HepG2 (cell line): ENCODE measurements around the gene TUBA8. TPM values are rescaled to one million over a fixed set of nuclear protein-coding genes. Genes with fewer than 3 reads are reported as not detected.

Source experiments
- ATAC-seq: fragments of 200-7000 bp; cut with Tn5 transposase; 3 replicates; pipeline ENCODE4 v1.9.1; 2020; ENCODE audit warnings: mild to moderate bottlenecking, moderate library complexity
- BruUV-seq: library from RNA; stranded (reverse); fragments of 400-500 nt; replicated peaks from 2 replicates; lab custom pipeline; 2021; lab: Mats Ljungman, UMichigan
- CTCF ChIA-PET: fragments of 300-600 bp; formaldehyde crosslinking; extraction: SDS; loops from one replicate; lab custom pipeline; 2021; ENCODE audit warnings: low total read pairs, inconsistent platforms, low intra/inter-chr PET ratio; lab: Yijun Ruan, JAX
- POLR2A ChIA-PET: fragments of 350-600 bp; sonication (Branson Sonifier 250); formaldehyde crosslinking; loops from one replicate; lab custom pipeline; 2020; ENCODE audit warnings: antibody characterized with exemption, inconsistent platforms; lab: Yijun Ruan, JAX
- DNase-seq: peaks from one replicate; pipeline ENCODE4 v3.0.0-alpha.2; 2015; ENCODE audit warnings: low spot score
- FAIRE-seq: peaks from 3 replicates; lab custom pipeline; 2011; peaks lifted over from hg19 to GRCh38; lab: Jason Lieb, UNC
- H2AFZ ChIP-seq: one replicate; pipeline ENCODE4 v1.6.1; 2011; ENCODE audit warnings: low read length, inconsistent platforms
- H3K27ac ChIP-seq: fragments of 300-600 bp; 3 replicates; pipeline ENCODE4 v1.8.0; 2011; ENCODE audit warnings: mixed run types, mild to moderate bottlenecking, mixed read lengths, low read length, inconsistent platforms; ENCODE audit not compliant: insufficient read depth; ENCODE audit errors: extremely low read length
- H3K27me3 ChIP-seq, 2 experiments: fragments of 200-600 bp in 1 of 2; 2 replicates in 1 of 2; 3 replicates in 1 of 2; pipeline versions ENCODE4 v1.6.0 to v1.8.0; 2011; ENCODE audit warnings: low read length in 2 of 2, mild to moderate bottlenecking in 2 of 2, moderate library complexity in 2 of 2, inconsistent platforms in 1 of 2; ENCODE audit not compliant: insufficient read depth in 2 of 2, control insufficient read depth in 1 of 2
- H3K36me3 ChIP-seq, 2 experiments: fragments of 200-600 bp in 1 of 2; replicated peaks in 1 of 2; 2 replicates in 1 of 2; 3 replicates in 1 of 2; pipeline versions ENCODE4 v1.5.1 to v1.8.0; 2011; ENCODE audit warnings: low read length in 2 of 2, inconsistent platforms in 1 of 2; ENCODE audit not compliant: insufficient read depth in 2 of 2, control insufficient read depth in 1 of 2
- H3K4me1 ChIP-seq: 2 replicates; pipeline ENCODE4 v1.5.1; 2012; ENCODE audit warnings: low read length, inconsistent platforms; ENCODE audit not compliant: insufficient read depth
- H3K4me2 ChIP-seq: 2 replicates; pipeline ENCODE4 v1.6.0; 2011; ENCODE audit warnings: low read depth, low read length, inconsistent platforms
- H3K4me3 ChIP-seq, 3 experiments: fragments of 200-600 bp in 1 of 3; sonication (generic), shearing (Covaris generic) in 1 of 3; replicated peaks in 1 of 3; 2 replicates each; pipeline ENCODE4 v1.5.1; 2011 to 2016; ENCODE audit warnings: low read length in 3 of 3, inconsistent platforms in 2 of 3, low read depth in 2 of 3, mild to moderate bottlenecking in 2 of 3, control low read depth in 1 of 3, mixed read lengths in 1 of 3; ENCODE audit not compliant: insufficient read depth in 1 of 3
- H3K79me2 ChIP-seq: one replicate; pipeline ENCODE4 v1.6.1; 2011; ENCODE audit warnings: low read length, inconsistent platforms; ENCODE audit not compliant: insufficient read depth
- H3K9ac ChIP-seq: 2 replicates; pipeline ENCODE4 v1.6.0; 2011; ENCODE audit warnings: mild to moderate bottlenecking, low read depth, low read length, inconsistent platforms; ENCODE audit not compliant: insufficient read depth
- H3K9me3 ChIP-seq: 2 replicates; pipeline ENCODE4 v1.5.1; 2012; ENCODE audit warnings: mild to moderate bottlenecking, low read length
- H4K20me1 ChIP-seq: 2 replicates; pipeline ENCODE4 v1.6.0; 2011; ENCODE audit warnings: inconsistent platforms, mild to moderate bottlenecking, low read length, moderate library complexity; ENCODE audit not compliant: insufficient read depth
- ADNP ChIP-seq: sonication (generic); formaldehyde crosslinking; IDR thresholded peaks from 2 replicates; pipeline ENCODE4 v1.4.0; 2020; ENCODE audit warnings: missing genetic modification reagents
- ARID5B ChIP-seq: IDR thresholded peaks from 2 replicates; pipeline ENCODE4 v1.4.0; 2020; ENCODE audit warnings: mild to moderate bottlenecking, missing genetic modification reagents
- JUND ChIP-seq: sonication (generic); formaldehyde crosslinking; IDR thresholded peaks from 2 replicates; pipeline ENCODE4 v1.8.0; 2022; ENCODE audit warnings: mild to moderate bottlenecking, missing genetic modification reagents
- KDM2A ChIP-seq: sonication (generic); formaldehyde crosslinking; IDR thresholded peaks from 2 replicates; pipeline ENCODE4 v1.4.0; 2020; ENCODE audit warnings: low read depth, missing genetic modification reagents, borderline replicate concordance
- ZC3H13 ChIP-seq: sonication (generic); formaldehyde crosslinking; IDR thresholded peaks from 2 replicates; pipeline ENCODE4 v1.8.1; 2023; ENCODE audit warnings: mild to moderate bottlenecking, missing genetic modification reagents, moderate library complexity
- ZFP36L2 ChIP-seq: sonication (generic); formaldehyde crosslinking; IDR thresholded peaks from 2 replicates; pipeline ENCODE4 v1.4.0; 2020; ENCODE audit warnings: missing genetic modification reagents
- ZFP62 ChIP-seq: sonication (generic); formaldehyde crosslinking; IDR thresholded peaks from 2 replicates; pipeline ENCODE4 v1.4.0; 2020; ENCODE audit warnings: missing genetic modification reagents
- ZNF281 ChIP-seq: sonication (generic); formaldehyde crosslinking; IDR thresholded peaks from 2 replicates; pipeline ENCODE4 v1.4.0; 2020; ENCODE audit warnings: missing genetic modification reagents, borderline replicate concordance
- ZNF501 ChIP-seq: sonication (generic); formaldehyde crosslinking; IDR thresholded peaks from 2 replicates; pipeline ENCODE4 v1.5.1; 2020; ENCODE audit warnings: mild to moderate bottlenecking, moderate library complexity, missing genetic modification reagents
- WGBS: methylation state at CpG from one replicate; pipeline ENCODE4 v1.1.6; 2017; ENCODE audit warnings: low lambda C conversion rate; 5-methylcytosine and 5-hydroxymethylcytosine counted together
- in situ Hi-C: cut with HindIII; loops from 2 replicates; pipeline ENCODE4 v1.10.0; 2017; ENCODE audit warnings: low pct_unique_long_range_greater_than_20kb; ENCODE audit not compliant: extremely low pct_ligation_motif_present
- intact Hi-C: fragments of 100-400 bp; cut with micrococcal nuclease; formaldehyde crosslinking; loops from one replicate; pipeline ENCODE4 v1.10.0; 2022; ENCODE audit not compliant: unreplicated experiment
- polyA plus RNA-seq, 8 experiments: library from polyadenylated mRNA; depleted of rRNA in 3 of 8; stranded (reverse) in 7 of 8; unstranded in 1 of 8; fragments of >200 nt; fragmentation: Illumina TruSeq in 4 of 8; extraction: Trizol in 4 of 8; gene quantifications; 2 replicates each; pipeline versions ENCODE4 v1.2.1 to v1.2.3, GENCODE V29; 2011 to 2016; ENCODE audit warnings: low read depth in 4 of 8, missing spikeins in 1 of 8, mixed read lengths in 1 of 8; ENCODE audit not compliant: insufficient read depth in 1 of 8
- total RNA-seq, 5 experiments: library from RNA; depleted of rRNA; stranded (reverse); fragments of >200 nt; fragmentation: Illumina TruSeq; extraction: Trizol; gene quantifications; 2 replicates each; pipeline ENCODE4 v1.2.3, GENCODE V29; 2016; ENCODE audit warnings: low read depth in 1 of 5

TUBA8 gene
- total and polyA plus RNA-seq, 2 of the 13 experiments (the other 11 are each of a cell fraction or from before 2014, with no cell fraction given), result 0.35 to 0.69 TPM

DNA sequence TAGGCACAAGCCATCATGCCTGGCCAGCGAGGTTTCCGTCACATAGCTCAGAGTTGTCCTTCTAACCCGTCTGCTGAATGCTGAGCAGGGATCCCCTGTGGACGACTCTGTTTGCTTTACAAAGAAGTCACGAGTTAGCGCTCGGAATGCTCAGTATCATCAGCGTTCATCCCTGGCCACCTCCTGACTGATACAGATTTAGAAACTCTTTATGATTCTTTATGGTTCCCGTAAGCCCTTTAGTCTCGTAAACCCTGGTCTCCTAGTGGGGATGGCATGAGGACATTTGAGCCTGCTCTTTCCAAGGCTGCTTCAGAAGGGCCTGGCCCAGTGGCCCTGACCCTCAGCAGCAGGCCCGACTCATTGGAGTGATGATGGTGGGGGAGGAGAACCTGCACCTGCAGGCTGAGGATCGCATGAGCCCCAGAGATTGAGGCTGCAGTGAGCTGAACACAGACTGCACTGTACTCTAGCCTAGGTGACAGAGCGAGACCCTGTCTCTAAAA lies 23.2 kb upstream of the TUBA8 start:
- ChIA-PET POLR2A (no interaction called here), CTCF (no interaction called here)
- no TSS peak for BruUV-seq
- Histone ChIP-seq H3K27me3 (no peaks in the 10 kb centered on the region), H3K9me3 (no peaks in the 10 kb centered on the region), H4K20me1 (no peaks in the 10 kb centered on the region), H3K4me1 (peaks cover 28% of the 10 kb centered on the region), H3K4me3 (no peak overlapping the region), H3K4me2 (no peak overlapping the region), H3K36me3 (peaks cover 24 to 51% of the 10 kb centered on the region in 2 experiments), H2AFZ (no peak overlapping the region), H3K27ac (no peak overlapping the region), H3K79me2 (no peaks in the 10 kb centered on the region), H3K9ac (no peak overlapping the region)
- ATAC-seq (no peak), FAIRE-seq (no peak), DNase-seq (no peak)
- intact Hi-C loops (no loop called here), in situ Hi-C loops (no loop called here)
- over 99% methylated on average over 12 of the region's 13 CpGs for WGBS
- TF ChIP-seq ZC3H13 (no peak), ADNP (CRISPR knock-in tag) (no peak), JUND (CRISPR knock-in tag) (no peak), KDM2A (CRISPR knock-in tag) (no peak), ZNF501 (CRISPR knock-in tag) (no peak), ZFP36L2 (CRISPR knock-in tag) (no peak), ZFP62 (CRISPR knock-in tag) (no peak)

DNA sequence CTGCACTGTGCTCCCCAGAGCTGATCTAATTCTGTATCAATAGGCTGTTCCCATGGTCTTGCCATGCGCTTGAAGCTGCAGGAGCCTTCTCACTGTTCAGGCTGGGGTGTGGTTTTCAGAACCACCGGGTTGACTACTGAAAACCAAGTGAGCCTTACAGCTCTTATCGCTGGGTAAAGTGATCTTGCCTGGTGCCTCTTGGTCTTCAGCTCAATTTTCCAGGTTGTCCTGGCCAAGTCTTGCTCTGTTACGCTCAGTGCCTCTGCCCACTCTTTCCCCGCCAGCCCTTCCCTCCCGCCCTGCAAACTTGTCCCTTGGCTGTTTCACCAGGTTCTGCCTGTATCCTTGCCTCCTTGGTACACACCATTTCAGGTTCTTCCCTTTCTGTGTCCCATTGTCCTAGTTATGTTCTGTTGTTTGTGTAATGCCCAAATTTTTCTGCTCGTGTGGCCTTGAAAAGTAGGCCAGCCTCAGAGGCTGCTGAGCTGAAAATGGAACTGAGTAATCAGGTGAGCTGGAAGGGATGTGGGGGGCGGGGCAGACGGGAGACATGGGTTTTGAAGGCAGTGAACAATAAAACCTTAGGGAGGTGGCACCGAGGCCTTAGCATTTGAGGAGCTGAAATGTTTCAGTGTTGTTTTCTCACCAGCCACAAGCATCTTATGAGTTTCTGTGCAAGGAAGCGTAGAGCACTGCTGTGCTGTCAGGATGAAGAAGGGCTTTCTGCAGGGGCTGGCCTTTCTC lies 21.6 kb upstream of the TUBA8 start:
- no peaks in the 10 kb centered on the region for H4K20me1 ChIP-seq
- WGBS, result 87% methylated on average over 9 of the region's 11 CpGs
- in situ Hi-C loops, result no loop called here
- POLR2A ChIA-PET, result interaction anchor here (0.9 to 1.7 kb wide), 4 partner anchors 11 to 61 kb away, joined by 3 to 17 read pairs (median 3); partner anchors contain the start of genes PEX26 and USP18
- H3K4me3 ChIP-seq, result no peak overlapping the region
- H3K4me2 ChIP-seq, result no peak overlapping the region
- no peaks in the 10 kb centered on the region for H3K27me3 ChIP-seq
- H3K27ac ChIP-seq, result no peak overlapping the region
- intact Hi-C loops, result no loop called here
- ATAC-seq (no peak), FAIRE-seq (no peak), DNase-seq (peak; percentile 56)
- peaks cover 15 to 35% of the 10 kb centered on the region in 2 experiments for H3K36me3 ChIP-seq
- H3K9me3 ChIP-seq, result no peaks in the 10 kb centered on the region
- no peak overlapping the region for H2AFZ ChIP-seq
- no TSS peak for BruUV-seq
- peaks cover 36% of the 10 kb centered on the region for H3K4me1 ChIP-seq
- no peaks in the 10 kb centered on the region for H3K79me2 ChIP-seq
- CTCF ChIA-PET, result no interaction called here
- 0 out of 2 replicates have a peak overlapping the region, but pooled peaks have one; percentile 4 for H3K9ac ChIP-seq
- TF ChIP-seq ZNF281 (peak; percentile 31; the same call in 1 of the 2 replicates), ARID5B (CRISPR knock-in tag) (peak; percentile 25; the same call in 1 of the 2 replicates)
